Measurements from ENCODE around the gene TBC1D24.

DNA sequence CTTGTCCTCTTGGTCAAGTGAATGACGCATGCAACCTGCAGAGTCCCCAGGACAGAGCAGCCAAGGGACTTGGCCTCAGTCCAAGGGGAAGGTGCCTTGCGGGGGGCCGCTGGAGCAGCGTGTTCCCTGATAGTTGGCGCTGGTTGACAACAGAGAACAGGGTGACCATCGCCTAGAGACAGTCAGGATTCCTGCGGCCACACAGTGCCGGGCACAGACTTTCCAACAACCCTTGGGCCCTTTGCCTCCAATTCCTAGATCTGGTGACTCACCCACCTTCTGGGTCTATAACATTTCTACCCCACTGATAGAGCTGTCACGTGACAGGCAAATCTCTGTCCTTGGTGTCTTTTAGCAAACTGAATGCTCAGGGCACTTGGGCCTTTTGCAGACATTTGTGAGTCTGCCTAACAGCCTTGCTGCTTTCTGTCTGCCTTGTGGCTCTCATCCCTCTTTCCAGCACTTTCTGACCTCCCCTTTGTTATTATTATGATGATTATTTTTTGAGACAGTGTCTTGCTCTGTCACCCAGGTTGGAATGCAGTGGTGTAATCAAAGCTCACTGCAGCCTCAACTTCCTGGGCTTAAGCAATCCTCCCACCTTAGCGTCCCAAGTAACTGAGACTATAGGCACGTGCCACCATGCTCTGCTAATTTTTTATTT is 26.9 kb upstream of the TBC1D24 start:
- TF ChIP-seq, protein P1, sequence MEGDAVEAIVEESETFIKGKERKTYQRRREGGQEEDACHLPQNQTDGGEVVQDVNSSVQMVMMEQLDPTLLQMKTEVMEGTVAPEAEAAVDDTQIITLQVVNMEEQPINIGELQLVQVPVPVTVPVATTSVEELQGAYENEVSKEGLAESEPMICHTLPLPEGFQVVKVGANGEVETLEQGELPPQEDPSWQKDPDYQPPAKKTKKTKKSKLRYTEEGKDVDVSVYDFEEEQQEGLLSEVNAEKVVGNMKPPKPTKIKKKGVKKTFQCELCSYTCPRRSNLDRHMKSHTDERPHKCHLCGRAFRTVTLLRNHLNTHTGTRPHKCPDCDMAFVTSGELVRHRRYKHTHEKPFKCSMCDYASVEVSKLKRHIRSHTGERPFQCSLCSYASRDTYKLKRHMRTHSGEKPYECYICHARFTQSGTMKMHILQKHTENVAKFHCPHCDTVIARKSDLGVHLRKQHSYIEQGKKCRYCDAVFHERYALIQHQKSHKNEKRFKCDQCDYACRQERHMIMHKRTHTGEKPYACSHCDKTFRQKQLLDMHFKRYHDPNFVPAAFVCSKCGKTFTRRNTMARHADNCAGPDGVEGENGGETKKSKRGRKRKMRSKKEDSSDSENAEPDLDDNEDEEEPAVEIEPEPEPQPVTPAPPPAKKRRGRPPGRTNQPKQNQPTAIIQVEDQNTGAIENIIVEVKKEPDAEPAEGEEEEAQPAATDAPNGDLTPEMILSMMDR (IDR thresholded peaks at IDR 0.05; ENCODE audit: borderline replicate concordance, extremely low read depth, low read length, poor library complexity, severe bottlenecking) = no peak
- no peak for TF ChIP-seq EZH2 (IDR thresholded peaks at IDR 0.05; ENCODE audit: borderline replicate concordance, low read depth, low read length, severe bottlenecking)

Measured in DND-41 (cell line).